ENCODE data around the gene RAB3B. TPM values are rescaled to one million over a fixed set of nuclear protein-coding genes. Genes with fewer than 3 reads are reported as not detected.

The RAB3B gene
- total RNA-seq, 2 experiments from 2014 or later: 0.03 to 0.06 TPM

GRCh38 chr1:51941528-51941927 lies 49.0 kb downstream of the RAB3B start:
- H3K27ac Mint-ChIP-seq: no peak overlapping the region
- DNase-seq (no peak), ATAC-seq (ENCODE audit: low read depth) (no peak)
- H3K9me3 Mint-ChIP-seq: peaks cover 14% of the 10 kb centered on the region
- peaks cover 6% of the 10 kb centered on the region for H3K27me3 Mint-ChIP-seq
- peaks cover 4% of the 10 kb centered on the region for H3K36me3 Mint-ChIP-seq
- H3K4me3 Mint-ChIP-seq: no peak overlapping the region
- no peaks in the 10 kb centered on the region for H3K4me1 Mint-ChIP-seq
- POLR2A ChIA-PET: no interaction called here

DNA sequence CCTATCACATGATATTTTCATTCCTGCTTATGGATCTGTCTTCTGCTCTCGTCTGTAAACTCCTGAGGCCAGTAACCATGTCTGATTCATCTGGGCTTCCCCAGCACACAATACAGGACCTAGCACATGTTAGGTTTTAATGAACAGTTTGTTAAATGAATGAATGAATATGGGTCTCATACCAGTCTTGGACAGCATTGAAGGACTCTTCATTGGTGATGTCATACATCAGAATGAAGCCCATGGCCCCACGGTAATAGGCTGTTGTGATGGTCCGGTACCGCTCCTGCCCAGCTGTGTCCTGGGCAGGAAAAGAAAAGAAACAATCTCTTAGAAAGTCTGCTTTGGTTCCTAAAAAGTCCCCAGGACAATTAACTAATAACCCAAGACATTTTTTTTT lies 53.4 kb downstream of the RAB3B start:
- ATAC-seq (ENCODE audit: low read depth) (no peak), DNase-seq (no peak)
- no peak overlapping the region for H3K4me3 Mint-ChIP-seq
- H3K4me1 Mint-ChIP-seq: peaks cover 1% of the 10 kb centered on the region
- H3K36me3 Mint-ChIP-seq: peaks cover 4% of the 10 kb centered on the region
- peaks cover 8% of the 10 kb centered on the region for H3K27me3 Mint-ChIP-seq
- H3K27ac Mint-ChIP-seq: no peak overlapping the region
- H3K9me3 Mint-ChIP-seq: peaks cover 14% of the 10 kb centered on the region
- POLR2A ChIA-PET: no interaction called here

DNA sequence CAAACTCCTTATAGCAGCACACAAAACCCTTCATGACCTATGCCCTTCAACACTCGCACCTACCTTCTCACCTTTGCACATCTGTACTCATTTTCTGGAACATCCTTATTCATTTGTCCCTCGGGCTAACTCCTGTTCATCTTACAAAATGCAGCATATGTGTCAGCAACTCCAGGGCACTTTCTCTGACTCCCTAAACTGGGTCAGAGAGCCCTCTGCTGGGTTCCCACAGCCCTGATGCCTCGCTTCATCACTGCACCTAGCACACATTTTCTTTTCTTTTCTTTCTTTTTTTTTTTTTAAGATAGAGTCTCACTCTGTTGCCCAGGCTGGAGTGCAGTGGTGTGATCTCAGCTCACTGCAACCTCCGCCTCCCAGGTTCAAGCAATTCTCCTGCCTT lies 54.0 kb downstream of the RAB3B start:
- peaks cover 5% of the 10 kb centered on the region for H3K27me3 Mint-ChIP-seq
- DNase-seq (no peak), ATAC-seq (ENCODE audit: low read depth) (no peak)
- H3K27ac Mint-ChIP-seq: no peak overlapping the region
- no peak overlapping the region for H3K4me3 Mint-ChIP-seq
- POLR2A ChIA-PET: no interaction called here
- peaks cover 8% of the 10 kb centered on the region for H3K9me3 Mint-ChIP-seq
- H3K36me3 Mint-ChIP-seq: peaks cover 4% of the 10 kb centered on the region
- H3K4me1 Mint-ChIP-seq: peaks cover 1% of the 10 kb centered on the region

- H3K36me3 Mint-ChIP-seq: no peaks in the 10 kb centered on the region
- ATAC-seq (ENCODE audit: low read depth) (no peak), DNase-seq (no peak)
- no peak overlapping the region for H3K27ac Mint-ChIP-seq
- H3K9me3 Mint-ChIP-seq: no peaks in the 10 kb centered on the region
- peaks cover 1% of the 10 kb centered on the region for H3K4me1 Mint-ChIP-seq
- no peak overlapping the region for H3K4me3 Mint-ChIP-seq
- POLR2A ChIA-PET: no interaction called here
- peaks cover 2% of the 10 kb centered on the region for H3K27me3 Mint-ChIP-seq
Observed at GRCh38 chr1:51933344-51933743, 57.2 kb downstream of the RAB3B start.

DNA sequence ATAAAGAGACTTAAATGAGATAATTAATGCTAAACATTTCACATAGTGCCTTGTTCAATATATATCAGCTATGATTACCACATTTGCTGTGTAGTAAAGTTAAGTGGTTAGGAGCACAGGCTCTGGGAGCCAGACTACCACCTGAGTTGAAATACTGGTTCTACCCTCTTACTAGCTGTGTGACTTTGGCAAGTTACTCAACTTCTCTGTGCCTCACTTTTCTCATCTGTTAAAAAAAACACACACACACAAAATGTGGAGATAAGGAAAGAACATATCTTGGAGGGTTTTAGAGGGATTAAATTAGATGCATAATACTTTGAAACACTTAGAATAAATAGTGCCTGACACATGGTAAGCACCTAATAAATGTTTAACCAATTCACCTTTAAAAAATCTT lies 60.2 kb downstream of the RAB3B start:
- Mint-ChIP-seq H3K9me3 (no peaks in the 10 kb centered on the region), H3K4me1 (peaks cover 1% of the 10 kb centered on the region), H3K4me3 (no peak overlapping the region), H3K27me3 (peaks cover 8% of the 10 kb centered on the region), H3K27ac (no peak overlapping the region), H3K36me3 (no peaks in the 10 kb centered on the region)
- no peak for ATAC-seq (ENCODE audit: low read depth)
- no peak for DNase-seq
- POLR2A ChIA-PET: no interaction called here

- Mint-ChIP-seq H3K4me1 (no peaks in the 10 kb centered on the region), H3K36me3 (no peaks in the 10 kb centered on the region), H3K9me3 (no peaks in the 10 kb centered on the region), H3K27ac (no peak overlapping the region), H3K4me3 (no peak overlapping the region), H3K27me3 (peaks cover 6% of the 10 kb centered on the region)
- DNase-seq (no peak), ATAC-seq (ENCODE audit: low read depth) (no peak)
- POLR2A ChIA-PET: no interaction called here
Observed at GRCh38 chr1:51928896-51929295, 61.6 kb downstream of the RAB3B start.

DNA sequence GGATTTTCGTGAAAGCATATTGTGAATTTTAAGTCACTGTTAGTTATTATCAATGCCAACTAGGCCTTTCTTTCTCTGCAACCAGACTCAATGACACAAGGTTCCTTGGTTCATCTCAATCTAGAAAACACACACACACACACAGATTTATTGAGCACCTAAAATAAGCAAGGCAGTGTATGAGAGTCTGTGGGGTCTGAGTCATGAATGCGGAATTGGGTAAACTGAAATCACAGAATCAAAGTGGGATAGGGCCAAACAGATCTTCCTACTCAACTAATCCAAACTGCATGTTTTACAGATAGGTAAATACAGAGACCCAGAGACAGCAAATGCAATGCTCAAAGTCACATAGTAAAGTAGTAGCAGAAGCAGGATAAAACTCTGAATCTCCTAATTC lies 63.5 kb downstream of the RAB3B start:
- H3K4me1 Mint-ChIP-seq: no peaks in the 10 kb centered on the region
- H3K9me3 Mint-ChIP-seq: no peaks in the 10 kb centered on the region
- ATAC-seq (ENCODE audit: low read depth): no peak
- DNase-seq: no peak
- H3K27me3 Mint-ChIP-seq: peaks cover 6% of the 10 kb centered on the region
- no peak overlapping the region for H3K27ac Mint-ChIP-seq
- POLR2A ChIA-PET: no interaction called here
- H3K36me3 Mint-ChIP-seq: no peaks in the 10 kb centered on the region
- no peak overlapping the region for H3K4me3 Mint-ChIP-seq

DNA sequence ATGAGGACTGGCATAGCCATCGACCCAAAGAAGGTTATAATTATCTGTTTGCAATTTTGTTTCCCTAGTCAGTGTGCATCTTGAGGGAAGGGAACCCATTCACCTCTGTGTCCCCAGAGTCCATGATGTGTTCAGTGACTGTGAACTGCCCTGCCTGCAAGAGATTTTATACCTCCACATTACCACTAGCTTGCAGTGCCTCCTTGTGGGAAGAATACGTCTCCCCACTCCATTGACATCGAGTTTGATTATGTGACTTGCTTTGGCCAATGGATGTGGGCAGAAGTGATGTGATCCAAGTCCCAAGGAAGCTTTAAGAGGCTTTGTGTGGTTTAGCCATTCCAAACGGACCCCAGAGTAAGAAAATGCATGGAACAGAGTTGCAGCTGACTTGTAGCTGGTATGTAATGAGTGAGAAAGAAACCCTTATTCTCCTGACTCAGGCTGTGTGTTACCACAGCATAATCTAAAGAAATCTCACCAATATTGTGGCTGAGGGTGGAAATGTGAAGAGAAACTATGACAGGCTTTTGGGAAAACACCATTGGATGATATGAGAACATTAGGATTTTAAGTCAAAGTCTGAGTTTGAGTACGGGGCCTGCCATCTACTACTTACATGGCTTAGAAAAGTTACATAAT lies 64.2 kb downstream of the RAB3B start:
- Mint-ChIP-seq H3K4me3 (no peak overlapping the region), H3K4me1 (no peaks in the 10 kb centered on the region), H3K36me3 (no peaks in the 10 kb centered on the region), H3K27me3 (peaks cover 9% of the 10 kb centered on the region), H3K27ac (no peak overlapping the region), H3K9me3 (no peaks in the 10 kb centered on the region)
- POLR2A ChIA-PET: no interaction called here
- ATAC-seq (ENCODE audit: low read depth): no peak
- DNase-seq: no peak

DNA sequence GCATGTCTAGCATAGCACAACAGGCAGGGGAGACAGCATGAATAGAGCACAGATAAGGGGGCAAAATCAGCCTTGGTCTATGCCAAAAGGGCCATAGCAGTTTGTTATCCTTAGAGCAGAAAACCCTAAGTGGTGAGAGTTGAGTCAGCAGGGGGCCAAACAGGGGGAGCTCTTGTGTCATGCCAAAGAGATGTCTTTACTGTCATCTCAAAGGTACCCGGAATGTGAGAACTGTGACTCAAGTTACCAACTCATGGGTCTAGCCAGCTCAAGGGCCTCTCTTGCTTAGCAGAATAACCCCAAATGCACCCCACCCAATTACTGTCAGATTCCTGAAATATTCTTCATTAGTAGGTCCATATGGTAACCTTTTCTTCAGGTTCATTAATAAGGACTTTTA lies 66.0 kb downstream of the RAB3B start:
- ATAC-seq (ENCODE audit: low read depth): no peak
- DNase-seq: no peak
- Mint-ChIP-seq H3K4me3 (no peak overlapping the region), H3K36me3 (no peaks in the 10 kb centered on the region), H3K27me3 (peaks cover 19% of the 10 kb centered on the region), H3K27ac (no peak overlapping the region), H3K4me1 (no peaks in the 10 kb centered on the region), H3K9me3 (no peaks in the 10 kb centered on the region)
- POLR2A ChIA-PET: no interaction called here

GRCh38 chr1:51922040-51922439 lies 68.5 kb downstream of the RAB3B start:
- POLR2A ChIA-PET: no interaction called here
- ATAC-seq (ENCODE audit: low read depth) (no peak), DNase-seq (no peak)
- Mint-ChIP-seq H3K27ac (no peak overlapping the region), H3K27me3 (peaks cover 30% of the 10 kb centered on the region), H3K4me1 (no peaks in the 10 kb centered on the region), H3K9me3 (no peaks in the 10 kb centered on the region), H3K4me3 (no peak overlapping the region), H3K36me3 (no peaks in the 10 kb centered on the region)

- H3K27ac Mint-ChIP-seq: no peak overlapping the region
- no peaks in the 10 kb centered on the region for H3K4me1 Mint-ChIP-seq
- no peaks in the 10 kb centered on the region for H3K36me3 Mint-ChIP-seq
- H3K4me3 Mint-ChIP-seq: no peak overlapping the region
- DNase-seq (no peak), ATAC-seq (ENCODE audit: low read depth) (no peak)
- H3K27me3 Mint-ChIP-seq: peaks cover 35% of the 10 kb centered on the region
- no peaks in the 10 kb centered on the region for H3K9me3 Mint-ChIP-seq
- POLR2A ChIA-PET: no interaction called here
Observed at GRCh38 chr1:51920130-51920529, 70.4 kb downstream of the RAB3B start.

DNA sequence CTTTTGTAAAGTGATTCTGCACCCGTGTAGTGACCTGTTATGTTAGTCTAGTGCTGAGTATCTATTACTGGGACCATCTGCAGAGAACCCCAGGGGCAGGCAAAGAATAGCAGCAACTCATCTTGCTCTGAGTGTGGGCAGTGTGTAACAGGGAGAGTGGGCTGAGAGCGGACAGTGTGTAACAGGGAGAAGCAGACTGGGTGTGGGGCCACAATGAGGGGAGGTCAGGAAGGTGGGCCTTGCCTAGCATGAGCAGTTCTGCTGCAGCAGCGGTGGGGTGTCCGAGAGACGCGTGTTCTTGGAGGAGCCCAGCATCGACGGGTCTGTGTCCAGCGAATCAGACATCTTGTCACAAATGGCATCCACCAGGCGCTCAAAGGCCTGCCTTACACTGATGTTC lies 70.8 kb downstream of the RAB3B start:
- POLR2A ChIA-PET: no interaction called here
- Mint-ChIP-seq H3K9me3 (no peaks in the 10 kb centered on the region), H3K4me1 (no peaks in the 10 kb centered on the region), H3K27me3 (peaks cover 35% of the 10 kb centered on the region), H3K27ac (no peak overlapping the region), H3K4me3 (no peak overlapping the region), H3K36me3 (no peaks in the 10 kb centered on the region)
- DNase-seq (no peak), ATAC-seq (ENCODE audit: low read depth) (no peak)

DNA sequence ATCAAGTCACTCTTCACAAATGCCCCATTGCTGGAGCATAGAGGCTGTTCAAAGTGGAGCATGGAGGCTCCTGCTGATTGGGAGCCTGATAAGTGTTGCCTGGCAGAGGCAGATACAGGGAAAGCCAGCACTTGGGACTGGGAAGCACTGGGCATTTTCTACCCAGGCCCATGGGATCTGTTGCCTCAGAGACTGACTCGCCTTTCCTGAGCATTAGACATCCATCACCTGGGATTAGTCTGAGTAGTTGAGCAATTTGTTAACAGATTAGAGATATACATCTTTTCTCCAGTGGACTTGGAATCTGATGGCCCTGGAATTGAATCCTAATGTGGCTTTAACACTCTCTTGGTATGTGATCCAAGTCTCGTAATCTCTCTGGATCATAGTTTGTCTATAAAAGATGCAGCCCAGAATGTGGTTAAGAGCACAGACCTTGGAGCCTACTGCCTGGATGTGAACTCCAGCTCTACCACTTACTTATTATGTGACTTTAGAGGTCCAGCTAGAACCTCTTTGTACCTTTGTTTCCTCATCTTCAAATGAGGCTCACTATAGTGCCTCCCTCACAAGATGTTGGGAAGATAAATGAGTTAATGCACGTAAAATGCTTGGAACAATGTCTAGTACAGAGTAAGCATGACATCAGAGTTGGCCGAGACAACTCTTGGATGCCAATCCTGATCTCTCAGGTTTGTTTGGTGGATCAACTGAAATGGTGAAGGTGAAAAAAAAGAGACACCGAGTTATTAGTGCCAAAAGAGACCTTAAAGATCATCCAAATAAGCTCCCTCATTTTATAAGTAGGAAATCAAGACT lies 73.7 kb downstream of the RAB3B start:
- ATAC-seq (ENCODE audit: low read depth): no peak
- Mint-ChIP-seq H3K27me3 (peaks cover 40% of the 10 kb centered on the region), H3K4me3 (no peak overlapping the region), H3K4me1 (no peaks in the 10 kb centered on the region), H3K9me3 (no peaks in the 10 kb centered on the region), H3K36me3 (no peaks in the 10 kb centered on the region), H3K27ac (no peak overlapping the region)
- POLR2A ChIA-PET: no interaction called here
- DNase-seq: no peak

DNA sequence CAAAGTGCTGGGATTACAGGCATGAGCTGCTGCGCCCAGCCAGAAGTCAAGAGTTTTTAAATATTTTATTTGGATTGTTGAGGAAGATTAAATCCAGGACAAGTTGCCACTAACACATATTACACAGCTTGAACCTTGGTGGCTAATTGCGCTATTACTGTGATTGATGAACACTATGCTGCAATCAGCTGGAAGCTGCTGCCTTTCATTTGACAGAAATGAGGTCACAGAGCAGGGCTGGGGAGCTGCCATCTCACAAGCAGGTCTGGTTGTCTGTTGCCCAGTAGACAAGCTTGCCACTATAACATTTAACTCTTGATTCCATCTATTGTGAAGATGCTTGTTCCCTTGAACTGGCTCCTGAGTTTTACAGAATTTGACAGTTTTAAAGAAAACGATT lies 74.5 kb downstream of the RAB3B start:
- Mint-ChIP-seq H3K9me3 (no peaks in the 10 kb centered on the region), H3K27ac (no peak overlapping the region), H3K4me1 (no peaks in the 10 kb centered on the region), H3K27me3 (peaks cover 33% of the 10 kb centered on the region), H3K36me3 (no peaks in the 10 kb centered on the region), H3K4me3 (no peak overlapping the region)
- POLR2A ChIA-PET: no interaction called here
- no peak for DNase-seq
- no peak for ATAC-seq (ENCODE audit: low read depth)

All from activated naive CD8-positive, alpha-beta T cell treated with anti-CD3 and anti-CD28 coated beads, Interleukin-2, amount 10 ng/mL, durations not matched to agents 7 days and 5 days (primary cell).